NB4 (cell line): Measurements from ENCODE around the gene NFX1.

ENCODE experiments used
- CTCF ChIP-seq: IDR thresholded peaks from one replicate; pipeline ENCODE4 v1.5.1; 2012; ENCODE audit warnings: low read depth, low read length
- POLR2A ChIP-seq: IDR thresholded peaks from 2 replicates; pipeline ENCODE4 v1.6.1; 2011; ENCODE audit warnings: mild to moderate bottlenecking; ENCODE audit not compliant: insufficient read length; ENCODE audit errors: extremely low read depth
- TF ChIP-seq, protein P1 (sequence below): IDR thresholded peaks from 2 replicates; pipeline ENCODE4 v1.6.1; 2011; ENCODE audit warnings: low read depth, low read length

DNA sequence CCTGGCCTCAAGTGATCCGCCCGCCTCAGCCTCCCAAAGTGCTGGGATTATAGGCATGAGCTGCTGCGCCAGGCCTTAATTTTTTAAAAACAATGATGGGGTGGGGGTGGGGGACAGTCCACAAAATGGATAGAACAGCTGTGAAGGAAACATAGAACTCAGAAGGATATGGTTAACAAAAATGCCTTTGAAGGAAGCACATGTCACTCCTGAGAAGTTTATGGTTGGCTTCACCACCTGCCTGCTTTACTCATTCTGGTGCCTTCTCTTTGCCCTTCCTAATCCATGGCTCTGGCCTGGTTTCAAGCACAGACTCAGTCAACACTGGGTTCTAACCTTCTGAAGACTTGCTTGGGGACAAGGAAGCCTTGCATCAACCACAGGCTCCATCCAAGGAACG is 36.1 kb upstream of the NFX1 start:
- no peak for TF ChIP-seq CTCF
- no peak for TF ChIP-seq POLR2A
- TF ChIP-seq, protein P1, sequence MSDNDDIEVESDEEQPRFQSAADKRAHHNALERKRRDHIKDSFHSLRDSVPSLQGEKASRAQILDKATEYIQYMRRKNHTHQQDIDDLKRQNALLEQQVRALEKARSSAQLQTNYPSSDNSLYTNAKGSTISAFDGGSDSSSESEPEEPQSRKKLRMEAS: no peak
